Kidney epithelial cell (primary cell): ENCODE data around the gene USP6NL. TPM values are rescaled to one million over a fixed set of nuclear protein-coding genes. Genes with fewer than 3 reads are reported as not detected.

ENCODE experiments used
- DNase-seq: peaks from one replicate; pipeline ENCODE4 v3.0.0-alpha.2; 2010; ENCODE audit warnings: low read depth
- H3K27me3 ChIP-seq: 2 replicates; pipeline ENCODE4 v1.6.0; 2011; ENCODE audit warnings: low read length; ENCODE audit not compliant: control insufficient read depth, insufficient read depth
- H3K36me3 ChIP-seq: 2 replicates; pipeline ENCODE4 v1.5.1; 2011; ENCODE audit warnings: low read length; ENCODE audit not compliant: control insufficient read depth, insufficient read depth
- H3K4me3 ChIP-seq: 2 replicates; pipeline ENCODE4 v1.5.1; 2011; ENCODE audit warnings: low read depth, mild to moderate bottlenecking, control low read depth, low read length
- CTCF ChIP-seq: IDR thresholded peaks from 2 replicates; pipeline ENCODE4 v1.5.1; 2011; ENCODE audit warnings: mild to moderate bottlenecking, moderate library complexity, low read length, control low read depth, inconsistent platforms; ENCODE audit not compliant: insufficient read depth, poor library complexity, severe bottlenecking
- total RNA-seq: library from RNA; depleted of rRNA; stranded (reverse); fragments of >200 nt; gene quantifications from 2 replicates; pipeline ENCODE4 v1.2.3, GENCODE V29; 2015

Gene USP6NL
- total RNA-seq, 1 donor from 2014 or later: 21.2 TPM

GRCh38 chr10:11434324-11434723 is 177.1 kb downstream of the USP6NL start:
- peaks cover 6% of the 10 kb centered on the region for H3K27me3 ChIP-seq

GRCh38 chr10:11433657-11434056 is 177.8 kb downstream of the USP6NL start:
- Histone ChIP-seq H3K27me3 (peaks cover 6% of the 10 kb centered on the region), H3K4me3 (no peak overlapping the region), H3K36me3 (no peaks in the 10 kb centered on the region)
- DNase-seq: no peak
- no peak for TF ChIP-seq CTCF

More at GRCh38 chr10:11434324-11434723, 177.1 kb downstream of the USP6NL start:
- Histone ChIP-seq H3K4me3 (no peak overlapping the region), H3K36me3 (no peaks in the 10 kb centered on the region)
- DNase-seq: no peak
- peak; percentile 31 for TF ChIP-seq CTCF

- TF ChIP-seq CTCF: no peak
- DNase-seq: no peak
- H3K36me3 ChIP-seq: no peaks in the 10 kb centered on the region
- H3K4me3 ChIP-seq: no peak overlapping the region
- peaks cover 2% of the 10 kb centered on the region for H3K27me3 ChIP-seq
These were observed 180.3 kb downstream of the USP6NL start for GRCh38 chr10:11431216-11431555.

GRCh38 chr10:11430421-11431215 is 180.8 kb downstream of the USP6NL start:
- DNase-seq: no peak
- Histone ChIP-seq H3K27me3 (peaks cover 2% of the 10 kb centered on the region), H3K4me3 (no peak overlapping the region), H3K36me3 (no peaks in the 10 kb centered on the region)
- TF ChIP-seq CTCF: no peak

GRCh38 chr10:11429439-11430052 is 181.9 kb downstream of the USP6NL start:
- Histone ChIP-seq H3K27me3 (no peaks in the 10 kb centered on the region), H3K36me3 (no peaks in the 10 kb centered on the region), H3K4me3 (no peak overlapping the region)
- DNase-seq: no peak
- no peak for TF ChIP-seq CTCF
